ENCODE measurements around the gene PRR23E. TPM values are rescaled to one million over a fixed set of nuclear protein-coding genes. Genes with fewer than 3 reads are reported as not detected.

Gene PRR23E
- total and polyA plus RNA-seq, 2 experiments from 2014 or later, result not detected

GRCh38 chr3:127165694-127166485 is 27.0 kb upstream of the PRR23E start:
- Histone ChIP-seq H3K4me3 (no peak overlapping the region), H3K27ac (no peak overlapping the region), H3K27me3 (peaks cover 6% of the 10 kb centered on the region), H3K4me1 (ENCODE audit: low read depth) (peaks cover 5% of the 10 kb centered on the region), H3K9me3 (ENCODE audit: low read depth) (no peaks in the 10 kb centered on the region), H3K36me3 (no peaks in the 10 kb centered on the region)
- no peak for DNase-seq (ENCODE audit: low read depth in 1 of 2, low spot score in 1 of 2)
- TF ChIP-seq CTCF (IDR thresholded peaks at IDR 0.05; ENCODE audit: low read depth, low read length), result no peak

- Histone ChIP-seq H3K27ac (no peak overlapping the region), H3K27me3 (peaks cover 6% of the 10 kb centered on the region), H3K36me3 (no peaks in the 10 kb centered on the region), H3K4me3 (no peak overlapping the region), H3K9me3 (ENCODE audit: low read depth) (no peaks in the 10 kb centered on the region), H3K4me1 (ENCODE audit: low read depth) (peaks cover 5% of the 10 kb centered on the region)
- DNase-seq (ENCODE audit: low read depth in 1 of 2, low spot score in 1 of 2), result no peak
- no peak for TF ChIP-seq CTCF (IDR thresholded peaks at IDR 0.05; ENCODE audit: low read depth, low read length)
Measured at GRCh38 chr3:127166501-127167065, 26.3 kb upstream of the PRR23E start.

GRCh38 chr3:127167315-127168043 is 25.5 kb upstream of the PRR23E start:
- no peak for TF ChIP-seq CTCF (IDR thresholded peaks at IDR 0.05; ENCODE audit: low read depth, low read length)
- DNase-seq (ENCODE audit: low read depth in 1 of 2, low spot score in 1 of 2), result no peak
- Histone ChIP-seq H3K27me3 (peaks cover 6% of the 10 kb centered on the region), H3K4me1 (ENCODE audit: low read depth) (peaks cover 8% of the 10 kb centered on the region), H3K4me3 (no peak overlapping the region), H3K9me3 (ENCODE audit: low read depth) (no peaks in the 10 kb centered on the region), H3K27ac (no peak overlapping the region), H3K36me3 (no peaks in the 10 kb centered on the region)

GRCh38 chr3:127168271-127168670 is 24.7 kb upstream of the PRR23E start:
- DNase-seq (ENCODE audit: low read depth in 1 of 2, low spot score in 1 of 2), result peak in 1 of 2 donors; percentile 39
- H3K4me1 ChIP-seq (ENCODE audit: low read depth), result peaks cover 16% of the 10 kb centered on the region

More at GRCh38 chr3:127168271-127168670, 24.7 kb upstream of the PRR23E start:
- H3K27ac ChIP-seq, result no peak overlapping the region
- no peak for TF ChIP-seq CTCF (IDR thresholded peaks at IDR 0.05; ENCODE audit: low read depth, low read length)
- H3K9me3 ChIP-seq (ENCODE audit: low read depth), result no peaks in the 10 kb centered on the region
- peaks cover 6% of the 10 kb centered on the region for H3K27me3 ChIP-seq
- H3K4me3 ChIP-seq, result no peak overlapping the region
- H3K36me3 ChIP-seq, result no peaks in the 10 kb centered on the region
